Sigmoid colon (tissue), 4 donors: ENCODE measurements around the gene GABARAP.

Experiments
- CTCF ChIP-seq, 4 experiments: fragments of 450-650 bp in 3 of 4; fragments of 200-600 bp in 1 of 4; IDR thresholded peaks; one replicate each; pipeline ENCODE4 v1.5.1; 2016 to 2019; ENCODE audit warnings: antibody characterized with exemption in 4 of 4, mild to moderate bottlenecking in 3 of 4, moderate library complexity in 2 of 4
- POLR2AphosphoS5 ChIP-seq, 4 donors: sonication (generic); formaldehyde crosslinking; IDR thresholded peaks; one replicate each; pipeline ENCODE4 v1.6.1; 2017; ENCODE audit warnings: antibody characterized with exemption in 4 of 4

- TF ChIP-seq CTCF (IDR thresholded peaks at IDR 0.05), result no peak
- peak in 3 of 4 donors; percentile 51 to 66 (median 52) for TF ChIP-seq POLR2AphosphoS5 (IDR thresholded peaks at IDR 0.05)
Observed at GRCh38 chr17:7204828-7205461, 37.3 kb downstream of the GABARAP start.
